HL-60 (cell line): ENCODE data around the gene XPC.

Experiments used
- DNase-seq, 2 experiments: peaks; one replicate each; pipeline ENCODE4 v3.0.0-alpha.2; 2010 to 2020; ENCODE audit warnings: low read depth in 1 of 2, low spot score in 1 of 2
- H3K27ac ChIP-seq: fragments of 250-450 bp; sonication (Bioruptor Pico); replicated peaks from 2 replicates; pipeline ENCODE4 v1.5.1; 2020; ENCODE audit warnings: mild to moderate bottlenecking, moderate library complexity
- H3K27me3 ChIP-seq: fragments of 250-450 bp; sonication (Bioruptor Pico); 2 replicates; pipeline ENCODE4 v1.5.1; 2021; ENCODE audit warnings: mild to moderate bottlenecking, moderate library complexity; ENCODE audit not compliant: insufficient read depth, poor library complexity, severe bottlenecking
- H3K4me3 ChIP-seq: replicated peaks from 2 replicates; pipeline ENCODE4 v1.5.1; 2011; ENCODE audit warnings: mild to moderate bottlenecking, control low read depth, low read length; ENCODE audit not compliant: insufficient read depth
- CTCF ChIP-seq: IDR thresholded peaks from one replicate; pipeline ENCODE4 v1.5.1; 2011; ENCODE audit warnings: low read length, control low read depth, inconsistent platforms; ENCODE audit not compliant: insufficient read depth
- GABPA ChIP-seq: IDR thresholded peaks from 2 replicates; pipeline ENCODE4 v1.6.1; 2012; ENCODE audit warnings: low read depth
- POLR2AphosphoS5 ChIP-seq: IDR thresholded peaks from 2 replicates; pipeline ENCODE4 v1.6.1; 2012; ENCODE audit warnings: low read depth
- REST ChIP-seq: IDR thresholded peaks from 2 replicates; pipeline ENCODE4 v1.6.1; 2012; ENCODE audit warnings: low read depth; ENCODE audit not compliant: insufficient replicate concordance
- SPI1 ChIP-seq: IDR thresholded peaks from 2 replicates; pipeline ENCODE4 v1.6.1; 2012; ENCODE audit warnings: low read depth, mild to moderate bottlenecking, borderline replicate concordance

The XPC gene

GRCh38 chr3:14125193-14126016 lies 53.0 kb downstream of the XPC start:
- Histone ChIP-seq H3K27ac (peak overlapping the region; percentile 89), H3K27me3 (no peaks in the 10 kb centered on the region), H3K4me3 (peak overlapping the region; percentile 94)
- no peak for TF ChIP-seq SPI1
- no peak for TF ChIP-seq GABPA
- no peak for TF ChIP-seq POLR2AphosphoS5
- TF ChIP-seq REST, result peak; percentile 93
- no peak for TF ChIP-seq CTCF
- DNase-seq, result peak; percentile 58 to 62

- peak within 1 kb of the TSS; percentile 89 for H3K27ac ChIP-seq
- no peaks in the 10 kb centered on the region for H3K27me3 ChIP-seq
- H3K4me3 ChIP-seq, result peak within 1 kb of the TSS; percentile 94
- TF ChIP-seq REST (no peak), SPI1 (peak; percentile 6; the same call in 1 of the 2 replicates), POLR2AphosphoS5 (peak; percentile 44; the same call in 1 of the 2 replicates)
- peak; percentile 97 to 99 for DNase-seq
Observed at GRCh38 chr3:14124615-14125192, 53.7 kb downstream of the XPC start, which contains the start of the genes CHCHD4 and TMEM43. Gene CHCHD4, minus strand, starts transcription at chr3:14124870. Its CDS starts 194 bp downstream, at chr3:14124676. Gene TMEM43, plus strand, starts transcription at chr3:14125052. Its CDS starts 142 bp downstream, at chr3:14125194.

DNA sequence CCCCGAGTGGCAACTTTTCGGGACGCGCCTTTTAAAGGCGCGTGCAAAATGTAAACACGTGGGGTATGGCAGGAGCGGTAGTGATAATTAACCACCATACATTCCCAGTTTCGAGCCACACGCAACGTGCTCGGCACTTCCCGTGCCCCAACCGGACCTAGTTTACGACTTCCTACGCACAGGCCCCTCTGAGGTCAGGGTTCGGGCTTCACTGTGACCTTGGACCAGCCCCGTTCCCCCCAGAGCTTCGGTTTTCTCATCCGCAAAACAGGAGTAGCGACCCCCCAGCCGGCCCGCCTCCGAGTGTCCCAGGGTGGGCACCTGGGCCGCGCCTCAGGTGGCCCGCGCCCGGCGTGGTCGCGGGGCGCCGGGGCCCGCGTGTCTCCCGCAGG lies 54.2 kb downstream of the XPC start:
- peak overlapping the region; percentile 89 for H3K27ac ChIP-seq
- TF ChIP-seq REST (no peak), SPI1 (peak; percentile 72; the same call in 1 of the 2 replicates), GABPA (peak; percentile 92), CTCF (no peak), POLR2AphosphoS5 (0 out of 2 replicates have a peak, but pooled peaks have one; percentile 60)
- H3K4me3 ChIP-seq, result peak overlapping the region; percentile 94
- peak; percentile 78 to 85 for DNase-seq
- H3K27me3 ChIP-seq, result no peaks in the 10 kb centered on the region
